NCI-H345 treated with DMSO at 0.1 percent for 48 hours (cell line): Measurements from ENCODE around the gene SPATA31D4.
"Not testable (repeated sequence)": the region's sequence is repeated elsewhere in the genome, so short reads cannot be mapped to it uniquely, and the experiment has no call there.

ENCODE experiments used
- DNase-seq: peaks from one replicate; lab custom pipeline; 2025; ENCODE audit not compliant: unreplicated experiment; lab: John Stamatoyannopoulos, UW

Gene SPATA31D4

GRCh38 chr9:81928305-81928704 is at the start of gene SPATA31D4:
Gene SPATA31D4 (plus strand): TSS chr9:81928428. CDS start chr9:81928514, 86 bp downstream.
- not testable (repeated sequence) for DNase-seq

- DNase-seq: no peak
Observed at GRCh38 chr9:81878530-81878929, 49.7 kb upstream of the SPATA31D4 start.

- no peak for DNase-seq
Observed at GRCh38 chr9:81879501-81879916, 48.7 kb upstream of the SPATA31D4 start.

- no peak for DNase-seq
Observed at GRCh38 chr9:81885602-81886001, 42.6 kb upstream of the SPATA31D4 start.

- DNase-seq: no peak
Observed at GRCh38 chr9:81886665-81887064, 41.6 kb upstream of the SPATA31D4 start.

- no peak for DNase-seq
Observed at GRCh38 chr9:81890104-81890503, 38.1 kb upstream of the SPATA31D4 start.

GRCh38 chr9:81892440-81892839 is 35.8 kb upstream of the SPATA31D4 start:
- DNase-seq: no peak

- DNase-seq: no peak
Observed at GRCh38 chr9:81893929-81894328, 34.3 kb upstream of the SPATA31D4 start.

GRCh38 chr9:81894891-81895290 is 33.3 kb upstream of the SPATA31D4 start:
- DNase-seq: no peak

GRCh38 chr9:81896070-81896469 is 32.2 kb upstream of the SPATA31D4 start:
- no peak for DNase-seq

GRCh38 chr9:81898851-81899250 is 29.4 kb upstream of the SPATA31D4 start:
- DNase-seq: no peak

GRCh38 chr9:81902196-81902595 is 26.0 kb upstream of the SPATA31D4 start:
- DNase-seq: no peak

- no peak for DNase-seq
Observed at GRCh38 chr9:81902626-81903025, 25.6 kb upstream of the SPATA31D4 start.

- DNase-seq: no peak
Observed at GRCh38 chr9:81906671-81907070, 21.6 kb upstream of the SPATA31D4 start.

GRCh38 chr9:81912135-81912534 is 16.1 kb upstream of the SPATA31D4 start:
- no peak for DNase-seq

- no peak for DNase-seq
Observed at GRCh38 chr9:81915801-81916505, 12.3 kb upstream of the SPATA31D4 start.

GRCh38 chr9:81918507-81918906 is 9.7 kb upstream of the SPATA31D4 start:
- not testable (repeated sequence) for DNase-seq

- not testable (repeated sequence) for DNase-seq
Observed at GRCh38 chr9:81930147-81930546, 1.9 kb downstream of the SPATA31D4 start.

GRCh38 chr9:81933547-81933946 is 5.3 kb downstream of the SPATA31D4 start:
- DNase-seq: not testable (repeated sequence)

GRCh38 chr9:81943393-81943792 is 15.2 kb downstream of the SPATA31D4 start, which contains the start of gene SPATA31D3:
Gene SPATA31D3 (plus strand): TSS chr9:81943500. CDS start chr9:81943586, 86 bp downstream.
- DNase-seq: not testable (repeated sequence)

GRCh38 chr9:81948650-81949049 is 20.4 kb downstream of the SPATA31D4 start:
- not testable (repeated sequence) for DNase-seq

- no peak for DNase-seq
Observed at GRCh38 chr9:81953096-81953495, 24.9 kb downstream of the SPATA31D4 start.

GRCh38 chr9:81955625-81956024 is 27.4 kb downstream of the SPATA31D4 start:
- no peak for DNase-seq
